ENCODE data around the gene SLC22A13.
"Not testable (repeated sequence)": the region's sequence is repeated elsewhere in the genome, so short reads cannot be mapped to it uniquely, and the experiment has no call there.

Gene SLC22A13

GRCh38 chr3:38266810-38267209, 1.2 kb downstream of the SLC22A13 start:
- no peak for DNase-seq

- DNase-seq = no peak
Observed at GRCh38 chr3:38267662-38268061, 2.0 kb downstream of the SLC22A13 start.

GRCh38 chr3:38268087-38268486, 2.5 kb downstream of the SLC22A13 start:
- DNase-seq = no peak

GRCh38 chr3:38268522-38268921, 2.9 kb downstream of the SLC22A13 start:
- no peak for DNase-seq

- no peak for DNase-seq
Observed at GRCh38 chr3:38270606-38271005, 5.0 kb downstream of the SLC22A13 start.

- no peak for DNase-seq
Observed at GRCh38 chr3:38271553-38271952, 5.9 kb downstream of the SLC22A13 start.

- no peak for DNase-seq
Observed at GRCh38 chr3:38274864-38275649, 9.4 kb downstream of the SLC22A13 start.

DNA sequence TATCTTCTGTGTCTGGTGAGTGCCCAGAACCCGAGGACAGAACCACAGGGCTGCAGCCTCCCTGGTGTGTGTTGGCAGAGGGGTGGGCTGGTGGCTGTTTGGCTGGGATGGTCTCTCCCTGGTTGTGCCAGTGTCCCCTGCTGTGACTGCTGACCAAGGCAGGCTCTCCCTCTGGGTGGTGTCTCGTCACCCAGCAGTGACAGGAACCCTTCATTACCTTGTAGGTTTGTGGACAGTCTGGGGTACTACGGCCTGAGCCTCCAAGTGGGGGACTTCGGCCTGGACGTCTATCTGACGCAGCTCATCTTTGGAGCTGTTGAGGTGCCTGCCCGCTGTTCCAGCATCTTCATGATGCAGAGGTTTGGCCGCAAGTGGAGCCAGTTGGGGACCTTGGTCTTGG, 10.0 kb downstream of the SLC22A13 start:
- no peak for DNase-seq

- DNase-seq = no peak
Observed at GRCh38 chr3:38276081-38276916, 10.7 kb downstream of the SLC22A13 start.

DNA sequence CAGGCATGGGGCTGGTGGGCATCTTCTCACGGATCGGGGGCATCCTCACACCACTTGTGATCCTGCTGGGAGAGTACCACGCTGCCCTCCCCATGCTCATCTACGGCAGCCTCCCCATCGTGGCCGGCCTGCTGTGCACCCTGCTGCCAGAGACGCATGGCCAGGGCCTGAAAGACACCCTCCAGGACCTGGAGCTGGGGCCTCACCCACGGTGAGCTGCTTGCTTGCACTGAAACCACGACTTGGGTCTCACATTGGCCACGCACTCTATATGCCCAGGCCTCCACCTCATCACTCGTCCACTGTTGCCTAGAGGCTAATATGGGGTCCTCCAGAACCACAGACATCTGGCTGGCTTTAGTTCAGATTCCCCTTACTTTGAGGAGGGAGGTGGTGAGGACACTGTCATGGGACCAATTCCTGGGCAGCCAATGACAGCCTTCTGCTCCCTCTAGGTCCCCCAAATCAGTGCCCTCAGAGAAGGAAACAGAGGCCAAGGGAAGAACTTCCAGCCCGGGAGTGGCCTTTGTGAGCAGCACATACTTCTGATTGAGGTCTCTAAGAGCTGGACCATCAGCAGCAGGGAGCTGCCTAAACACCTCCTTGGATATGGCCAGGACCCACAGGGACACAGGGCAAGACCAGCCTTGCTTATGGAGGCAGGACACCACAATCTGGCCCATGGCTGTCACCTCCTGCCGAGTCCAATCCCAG, 11.5 kb downstream of the SLC22A13 start:
- no peak for DNase-seq

DNA sequence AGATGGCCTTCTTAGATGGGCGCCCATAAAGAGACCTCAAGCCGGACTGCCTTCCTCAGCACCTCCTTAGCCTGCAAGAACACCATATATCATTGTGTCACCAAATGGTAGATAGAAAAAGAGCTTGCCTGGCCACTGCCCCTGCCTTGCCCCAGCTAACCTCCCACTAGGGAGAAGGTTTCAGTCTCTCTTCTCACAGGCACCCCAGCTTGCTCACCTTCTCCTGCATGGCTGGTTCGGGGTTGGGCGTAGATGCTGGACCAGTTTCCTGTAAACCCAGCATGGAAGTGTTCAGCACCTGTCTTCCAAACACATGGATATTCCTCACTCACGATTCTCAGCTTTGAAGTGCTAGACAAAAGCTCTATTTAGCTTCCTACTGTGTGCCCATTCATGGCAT, 13.2 kb downstream of the SLC22A13 start:
- no peak for DNase-seq

GRCh38 chr3:38281895-38282686, 16.5 kb downstream of the SLC22A13 start, which contains the start of gene SLC22A14:
TSS of gene SLC22A14 (plus strand) at chr3:38282294. CDS start at chr3:38306027, 23,733 bp downstream.
- peak; percentile 4 for DNase-seq

GRCh38 chr3:38283810-38284755, 18.5 kb downstream of the SLC22A13 start:
- DNase-seq = no peak

GRCh38 chr3:38284756-38285150, 19.1 kb downstream of the SLC22A13 start:
- no peak for DNase-seq

GRCh38 chr3:38289286-38290217, 23.9 kb downstream of the SLC22A13 start:
- not testable (repeated sequence) for DNase-seq

DNA sequence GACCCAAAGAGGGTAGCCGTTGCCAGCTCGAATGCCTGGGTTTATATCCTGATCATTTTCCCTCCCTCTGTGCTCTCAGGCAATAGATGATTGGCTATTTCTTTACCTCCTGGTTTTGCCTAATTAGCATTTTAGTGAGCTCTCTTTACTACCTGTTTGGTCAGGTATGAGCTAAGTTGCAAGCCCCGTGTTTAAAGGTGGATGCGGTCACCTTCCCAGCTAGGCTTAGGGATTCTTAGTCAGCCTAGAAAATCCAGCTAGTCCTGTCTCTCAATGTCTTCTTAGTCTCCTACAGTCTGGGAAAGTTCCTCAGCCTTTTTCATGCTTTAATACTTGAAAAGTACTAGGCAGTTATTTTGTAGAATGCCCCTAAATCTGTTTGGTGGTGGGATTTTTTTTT, 31.4 kb downstream of the SLC22A13 start:
- not testable (repeated sequence) for DNase-seq

- DNase-seq = no peak
Observed at GRCh38 chr3:38297537-38297936, 31.9 kb downstream of the SLC22A13 start.

DNA sequence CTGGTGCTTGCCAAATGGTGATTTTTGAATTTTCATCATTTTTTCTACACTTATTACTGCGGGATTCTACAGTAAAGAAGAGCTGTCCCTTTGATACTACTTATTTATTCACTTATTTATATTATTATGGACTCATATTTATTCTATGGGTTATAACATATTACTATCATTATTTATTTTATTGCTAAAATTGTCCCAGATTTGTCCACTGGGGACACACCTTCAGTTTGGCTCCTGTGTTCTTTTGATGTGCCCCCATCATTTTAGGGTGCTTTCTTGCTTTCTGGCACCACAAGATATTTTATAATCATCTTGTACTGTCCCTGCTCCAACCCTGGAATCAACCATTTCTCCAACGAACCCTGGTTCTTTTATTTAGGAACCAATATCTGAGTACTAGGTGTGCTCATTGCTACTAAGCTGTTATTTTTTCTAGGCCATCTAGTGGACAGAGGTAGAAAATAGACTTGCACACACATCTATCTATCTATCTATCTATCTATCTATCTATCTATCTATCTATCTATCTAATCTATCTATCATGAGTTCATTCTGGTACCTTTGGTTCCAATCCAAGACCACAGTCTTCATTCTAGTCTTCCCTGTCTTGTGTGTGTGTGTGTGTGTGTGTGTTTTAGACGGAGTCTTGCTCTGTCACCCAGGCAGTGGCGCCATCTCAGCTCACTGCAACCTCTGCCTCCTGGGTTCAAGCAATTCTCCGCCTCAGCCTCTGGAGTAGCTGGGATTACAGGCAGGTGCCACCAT, 32.5 kb downstream of the SLC22A13 start:
- peak; percentile 14 for DNase-seq

- no peak for DNase-seq
Observed at GRCh38 chr3:38306941-38307340, 41.3 kb downstream of the SLC22A13 start.

Data from NCI-H82 (cell line).